Neural crest cell (in vitro differentiated cells): ENCODE data around the gene PRRC2A. TPM values are rescaled to one million over a fixed set of nuclear protein-coding genes. Genes with fewer than 3 reads are reported as not detected.
A peak's percentile ranks its signal among the peaks of the same experiment; 100 is the strongest.

Experiments
- DNase-seq: peaks from one replicate; pipeline ENCODE4 v3.0.0; 2021; ENCODE audit warnings: low read depth, mixed read lengths, low spot score
- H3K27ac Mint-ChIP-seq: one replicate; pipeline ENCODE4 v1.8.0; 2021; ENCODE audit warnings: mild to moderate bottlenecking, mixed read lengths; ENCODE audit not compliant: unreplicated experiment
- H3K27me3 Mint-ChIP-seq: 2 replicates; pipeline ENCODE4 v1.8.0; 2021; ENCODE audit warnings: low read depth, mild to moderate bottlenecking, mixed read lengths
- H3K36me3 Mint-ChIP-seq: 2 replicates; pipeline ENCODE4 v1.8.0; 2021; ENCODE audit warnings: low read depth, mild to moderate bottlenecking, mixed read lengths
- H3K4me1 Mint-ChIP-seq: 2 replicates; pipeline ENCODE4 v1.8.0; 2021; ENCODE audit warnings: mixed read lengths
- H3K4me3 Mint-ChIP-seq: one replicate; pipeline ENCODE4 v1.8.0; 2021; ENCODE audit warnings: mild to moderate bottlenecking, mixed read lengths
- H3K9me3 Mint-ChIP-seq: 2 replicates; pipeline ENCODE4 v1.8.0; 2021; ENCODE audit warnings: mixed read lengths
- CTCF ChIP-seq: fragments of 200-600 bp; sonication (generic); conservative IDR thresholded peaks from 2 replicates; pipeline ENCODE4 v1.5.0; 2021; ENCODE audit warnings: antibody characterized with exemption, mild to moderate bottlenecking
- total RNA-seq: library from RNA; stranded (reverse); gene quantifications from 2 replicates; pipeline ENCODE4 v1.2.1, GENCODE V29; 2021

The PRRC2A gene
- total RNA-seq, 1 donor from 2014 or later, result 356 TPM

GRCh38 chr6:31652925-31653724, 32.6 kb downstream of the PRRC2A start:
- Mint-ChIP-seq H3K4me1 (peaks cover 45% of the 10 kb centered on the region), H3K4me3 (peak overlapping the region; percentile 94)

GRCh38 chr6:31654574-31655348, 34.2 kb downstream of the PRRC2A start:
- Mint-ChIP-seq H3K27ac (peak overlapping the region; percentile 12), H3K36me3 (peaks cover 7% of the 10 kb centered on the region), H3K4me1 (peaks cover 56% of the 10 kb centered on the region), H3K9me3 (no peaks in the 10 kb centered on the region), H3K27me3 (peaks cover 9% of the 10 kb centered on the region), H3K4me3 (peak overlapping the region; percentile 79)
- DNase-seq, result no peak
- no peak for TF ChIP-seq CTCF

More at GRCh38 chr6:31652925-31653724, 32.6 kb downstream of the PRRC2A start:
- Mint-ChIP-seq H3K27ac (peak overlapping the region; percentile 100), H3K9me3 (no peaks in the 10 kb centered on the region), H3K36me3 (peaks cover 13% of the 10 kb centered on the region), H3K27me3 (peaks cover 9% of the 10 kb centered on the region)
- TF ChIP-seq CTCF, result no peak
- no peak for DNase-seq

GRCh38 chr6:31655349-31656237, 35.1 kb downstream of the PRRC2A start, which contains the start of gene APOM:
Gene APOM, plus strand, starts transcription at chr6:31655894. Its CDS starts 73 bp downstream, at chr6:31655967.
- H3K4me1 Mint-ChIP-seq, result peaks cover 58% of the 10 kb centered on the region
- peaks cover 7% of the 10 kb centered on the region for H3K36me3 Mint-ChIP-seq
- peak within 1 kb of the TSS; percentile 12 for H3K27ac Mint-ChIP-seq
- TF ChIP-seq CTCF, result no peak
- DNase-seq, result no peak
- H3K4me3 Mint-ChIP-seq, result peak within 1 kb of the TSS; percentile 79
- H3K9me3 Mint-ChIP-seq, result no peaks in the 10 kb centered on the region
- peaks cover 9% of the 10 kb centered on the region for H3K27me3 Mint-ChIP-seq

GRCh38 chr6:31657406-31658157, 37.1 kb downstream of the PRRC2A start:
- no peak for DNase-seq
- Mint-ChIP-seq H3K9me3 (no peaks in the 10 kb centered on the region), H3K4me1 (peaks cover 50% of the 10 kb centered on the region), H3K27me3 (peaks cover 4% of the 10 kb centered on the region), H3K36me3 (no peaks in the 10 kb centered on the region), H3K4me3 (peak overlapping the region; percentile 93), H3K27ac (no peak overlapping the region)
- no peak for TF ChIP-seq CTCF
